Measurements from ENCODE around the gene MAML3. TPM values are rescaled to one million over a fixed set of nuclear protein-coding genes. Genes with fewer than 3 reads are reported as not detected.

MAML3 gene
- total RNA-seq, 4 donors from 2014 or later = 2.4 to 50.5 (median 17.8) TPM

GRCh38 chr4:139903845-139904244 lies 250.1 kb downstream of the MAML3 start:
- Histone ChIP-seq H3K9me3 (no peaks in the 10 kb centered on the region), H3K27me3 (no peaks in the 10 kb centered on the region), H3K4me3 (no peak overlapping the region), H3K4me1 (peaks cover 0 to 5% of the 10 kb centered on the region in 2 donors), H3K27ac (peak overlapping the region in 1 of 2 donors; percentile 91), H3K36me3 (no peaks in the 10 kb centered on the region)
- intact Hi-C loops (cut with DNase I; ENCODE audit: low total_unique reads) = loop anchor here (10.0 kb wide), 1 partner anchor 169 kb away; no protein-coding TSS in a partner anchor
- TF ChIP-seq CTCF (IDR thresholded peaks at IDR 0.05) (no peak), POLR2A (IDR thresholded peaks at IDR 0.05) (no peak)
- DNase-seq = no peak

GRCh38 chr4:139902321-139903320 lies 251.4 kb downstream of the MAML3 start:
- no peaks in the 10 kb centered on the region for H3K27me3 ChIP-seq
- peak overlapping the region; percentile 30 to 41 for H3K4me3 ChIP-seq
- no peaks in the 10 kb centered on the region for H3K9me3 ChIP-seq
- no peaks in the 10 kb centered on the region for H3K36me3 ChIP-seq
- intact Hi-C loops (cut with DNase I; ENCODE audit: low total_unique reads) = loop anchor here (10.0 kb wide), 1 partner anchor 168 kb away; no protein-coding TSS in a partner anchor
- TF ChIP-seq POLR2A (IDR thresholded peaks at IDR 0.05) (no peak), CTCF (IDR thresholded peaks at IDR 0.05) (peak in 2 of 4 experiments; percentile 24 to 43)
- DNase-seq = peak in 1 of 2 donors; percentile 42
- peak overlapping the region; percentile 71 to 91 for H3K27ac ChIP-seq
- peaks cover 0 to 5% of the 10 kb centered on the region in 2 donors for H3K4me1 ChIP-seq

GRCh38 chr4:139901531-139902320 lies 252.3 kb downstream of the MAML3 start:
- H3K4me1 ChIP-seq = peaks cover 0 to 5% of the 10 kb centered on the region in 2 donors
- no peak for DNase-seq
- H3K9me3 ChIP-seq = no peaks in the 10 kb centered on the region
- intact Hi-C loops (cut with DNase I; ENCODE audit: low total_unique reads) = loop anchor here (10.0 kb wide), 1 partner anchor 167 kb away; no protein-coding TSS in a partner anchor
- no peaks in the 10 kb centered on the region for H3K36me3 ChIP-seq
- H3K4me3 ChIP-seq = peak overlapping the region; percentile 30 to 41
- peak overlapping the region; percentile 71 to 91 for H3K27ac ChIP-seq
- TF ChIP-seq POLR2A (IDR thresholded peaks at IDR 0.05) (no peak), CTCF (IDR thresholded peaks at IDR 0.05) (no peak)
- H3K27me3 ChIP-seq = no peaks in the 10 kb centered on the region

GRCh38 chr4:139900964-139901376 lies 253.0 kb downstream of the MAML3 start:
- Histone ChIP-seq H3K36me3 (no peaks in the 10 kb centered on the region), H3K4me1 (peaks cover 0 to 5% of the 10 kb centered on the region in 2 donors), H3K4me3 (peak overlapping the region in 1 of 2 donors; percentile 41), H3K27ac (peak overlapping the region; percentile 71 to 91), H3K27me3 (no peaks in the 10 kb centered on the region), H3K9me3 (no peaks in the 10 kb centered on the region)
- TF ChIP-seq POLR2A (IDR thresholded peaks at IDR 0.05) (no peak), CTCF (IDR thresholded peaks at IDR 0.05) (no peak)
- intact Hi-C loops (cut with DNase I; ENCODE audit: low total_unique reads) = loop anchor here (10.0 kb wide), 1 partner anchor 166 kb away; no protein-coding TSS in a partner anchor
- DNase-seq = no peak

Measured in uterus (tissue), 4 donors.